ENCODE measurements around the gene SLC16A10. TPM values are rescaled to one million over a fixed set of nuclear protein-coding genes. Genes with fewer than 3 reads are reported as not detected.

The SLC16A10 gene
- polyA plus RNA-seq, 1 donor (not counting 4 experiments of a cell fraction or from before 2014, with no cell fraction given) = not detected

DNA sequence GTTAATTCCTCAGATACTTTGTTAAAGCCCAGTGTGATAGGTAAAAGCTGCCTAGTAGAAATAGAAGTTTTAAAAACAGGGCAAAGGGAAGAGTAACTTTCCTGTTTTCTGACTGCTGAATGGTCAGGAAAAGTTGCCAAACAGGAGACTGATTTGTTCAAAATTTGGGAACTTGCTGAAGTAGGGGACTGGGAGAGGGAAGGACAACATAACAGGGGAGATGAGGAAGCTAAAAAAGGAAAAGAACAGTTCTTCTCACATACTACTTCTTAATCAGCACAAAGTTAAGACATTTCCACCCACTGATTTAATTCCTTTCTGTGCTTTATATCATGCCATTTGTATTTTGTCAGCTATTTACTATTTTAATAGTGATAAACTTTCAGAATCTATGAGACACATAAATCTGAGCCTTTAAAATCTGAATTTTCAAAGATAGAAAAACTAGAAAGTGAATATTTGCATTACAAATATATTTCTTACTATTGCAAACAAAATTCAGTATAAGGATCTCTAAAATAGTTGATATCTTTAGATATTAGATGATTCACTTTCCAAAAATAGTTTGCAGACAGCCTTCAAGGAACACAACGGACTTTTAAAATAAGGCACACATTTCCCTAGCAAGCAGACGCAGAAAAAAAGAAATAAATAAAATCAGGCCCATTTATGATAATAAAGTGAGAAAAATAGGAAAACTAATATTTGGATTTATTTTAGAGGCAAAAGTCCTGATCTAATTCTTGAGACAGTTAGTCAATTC, 36.9 kb upstream of the SLC16A10 start:
- Histone ChIP-seq H4K20me1 (ENCODE audit: control insufficient read depth, extremely low read depth, insufficient read depth, low read length) (no peaks in the 10 kb centered on the region), H3K9ac (ENCODE audit: control insufficient read depth, extremely low read depth, insufficient read depth, low read length) (no peak overlapping the region), H2AFZ (ENCODE audit: control insufficient read depth, low read length) (no peak overlapping the region), H3K9me1 (ENCODE audit: control insufficient read depth, extremely low read depth, insufficient read depth, low read length) (no peaks in the 10 kb centered on the region), H3K4me1 (ENCODE audit: control insufficient read depth, extremely low read depth, insufficient read depth, low read length) (no peaks in the 10 kb centered on the region), H3K4me3 (ENCODE audit: control insufficient read depth in 2 of 3, extremely low read depth in 1 of 3, insufficient read depth in 2 of 3, low read depth in 1 of 3, low read length in 3 of 3) (no peak overlapping the region), H3K9me3 (ENCODE audit: control insufficient read depth, low read depth, low read length) (no peaks in the 10 kb centered on the region), H3K79me2 (ENCODE audit: control insufficient read depth, insufficient read depth, low read length) (no peaks in the 10 kb centered on the region), H3K4me2 (ENCODE audit: control insufficient read depth, extremely low read depth, insufficient read depth, low read depth, low read length) (no peak overlapping the region), H3K36me3 (ENCODE audit: control insufficient read depth in 2 of 2, extremely low read depth in 1 of 2, insufficient read depth in 2 of 2, low read length in 2 of 2) (no peaks in the 10 kb centered on the region), H3K27ac (ENCODE audit: control insufficient read depth, insufficient read depth, low read length) (no peak overlapping the region), H3K27me3 (ENCODE audit: control insufficient read depth, extremely low read depth, insufficient read depth, low read length) (no peaks in the 10 kb centered on the region)
- no peak for FAIRE-seq
- no peak for DNase-seq (ENCODE audit: low read depth, low spot score)
- TF ChIP-seq, protein P1, sequence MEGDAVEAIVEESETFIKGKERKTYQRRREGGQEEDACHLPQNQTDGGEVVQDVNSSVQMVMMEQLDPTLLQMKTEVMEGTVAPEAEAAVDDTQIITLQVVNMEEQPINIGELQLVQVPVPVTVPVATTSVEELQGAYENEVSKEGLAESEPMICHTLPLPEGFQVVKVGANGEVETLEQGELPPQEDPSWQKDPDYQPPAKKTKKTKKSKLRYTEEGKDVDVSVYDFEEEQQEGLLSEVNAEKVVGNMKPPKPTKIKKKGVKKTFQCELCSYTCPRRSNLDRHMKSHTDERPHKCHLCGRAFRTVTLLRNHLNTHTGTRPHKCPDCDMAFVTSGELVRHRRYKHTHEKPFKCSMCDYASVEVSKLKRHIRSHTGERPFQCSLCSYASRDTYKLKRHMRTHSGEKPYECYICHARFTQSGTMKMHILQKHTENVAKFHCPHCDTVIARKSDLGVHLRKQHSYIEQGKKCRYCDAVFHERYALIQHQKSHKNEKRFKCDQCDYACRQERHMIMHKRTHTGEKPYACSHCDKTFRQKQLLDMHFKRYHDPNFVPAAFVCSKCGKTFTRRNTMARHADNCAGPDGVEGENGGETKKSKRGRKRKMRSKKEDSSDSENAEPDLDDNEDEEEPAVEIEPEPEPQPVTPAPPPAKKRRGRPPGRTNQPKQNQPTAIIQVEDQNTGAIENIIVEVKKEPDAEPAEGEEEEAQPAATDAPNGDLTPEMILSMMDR (optimal IDR thresholded peaks at IDR 0.05 in 1 of 3, IDR thresholded peaks at IDR 0.05 in 1 of 3, conservative IDR thresholded peaks at IDR 0.05 in 1 of 3; ENCODE audit: extremely low read depth in 1 of 3, insufficient read depth in 2 of 3, low read length in 3 of 3) = no peak
- no peak for TF ChIP-seq EZH2 (IDR thresholded peaks at IDR 0.05; ENCODE audit: low read length)
- dilution Hi-C loops (cut with MboI; ENCODE audit: extremely low pct_ligation_motif_present, low sequenced_read_pairs) = no loop called here

DNA sequence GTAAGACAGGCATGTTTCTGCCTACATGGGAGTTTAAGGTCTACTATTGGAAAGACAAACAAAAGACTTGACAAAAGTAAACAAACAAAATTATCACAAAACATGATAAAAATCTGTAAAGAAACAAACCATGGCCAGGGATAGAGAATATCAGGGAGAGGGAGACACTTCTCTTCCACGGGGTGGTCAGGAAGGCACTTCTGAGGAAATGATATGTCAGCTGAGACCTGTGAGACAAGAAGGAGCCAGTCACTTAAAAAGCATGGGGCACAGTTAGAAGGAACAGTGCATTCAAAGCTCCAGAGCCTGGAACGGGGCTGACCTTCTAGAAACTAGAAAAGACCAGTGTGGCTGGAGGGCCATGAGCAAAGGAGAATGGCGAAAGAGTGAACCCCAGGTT, 35.1 kb upstream of the SLC16A10 start:
- no peak overlapping the region for H3K4me3 ChIP-seq (ENCODE audit: control insufficient read depth in 2 of 3, extremely low read depth in 1 of 3, insufficient read depth in 2 of 3, low read depth in 1 of 3, low read length in 3 of 3)
- FAIRE-seq (no peak), DNase-seq (ENCODE audit: low read depth, low spot score) (no peak)
- dilution Hi-C loops (cut with MboI; ENCODE audit: extremely low pct_ligation_motif_present, low sequenced_read_pairs) = no loop called here
- H3K79me2 ChIP-seq (ENCODE audit: control insufficient read depth, insufficient read depth, low read length) = no peaks in the 10 kb centered on the region
- H3K9me1 ChIP-seq (ENCODE audit: control insufficient read depth, extremely low read depth, insufficient read depth, low read length) = no peaks in the 10 kb centered on the region
- H3K4me2 ChIP-seq (ENCODE audit: control insufficient read depth, extremely low read depth, insufficient read depth, low read depth, low read length) = no peak overlapping the region
- H3K27ac ChIP-seq (ENCODE audit: control insufficient read depth, insufficient read depth, low read length) = no peak overlapping the region
- no peak for TF ChIP-seq EZH2 (IDR thresholded peaks at IDR 0.05; ENCODE audit: low read length)
- TF ChIP-seq, protein P1 (optimal IDR thresholded peaks at IDR 0.05 in 1 of 3, IDR thresholded peaks at IDR 0.05 in 1 of 3, conservative IDR thresholded peaks at IDR 0.05 in 1 of 3; ENCODE audit: extremely low read depth in 1 of 3, insufficient read depth in 2 of 3, low read length in 3 of 3) = no peak
- H3K9me3 ChIP-seq (ENCODE audit: control insufficient read depth, low read depth, low read length) = no peaks in the 10 kb centered on the region
- H3K27me3 ChIP-seq (ENCODE audit: control insufficient read depth, extremely low read depth, insufficient read depth, low read length) = no peaks in the 10 kb centered on the region
- H3K4me1 ChIP-seq (ENCODE audit: control insufficient read depth, extremely low read depth, insufficient read depth, low read length) = no peaks in the 10 kb centered on the region
- H3K36me3 ChIP-seq (ENCODE audit: control insufficient read depth in 2 of 2, extremely low read depth in 1 of 2, insufficient read depth in 2 of 2, low read length in 2 of 2) = no peaks in the 10 kb centered on the region
- H2AFZ ChIP-seq (ENCODE audit: control insufficient read depth, low read length) = no peak overlapping the region
- H3K9ac ChIP-seq (ENCODE audit: control insufficient read depth, extremely low read depth, insufficient read depth, low read length) = no peak overlapping the region
- no peaks in the 10 kb centered on the region for H4K20me1 ChIP-seq (ENCODE audit: control insufficient read depth, extremely low read depth, insufficient read depth, low read length)
